Sigmoid colon (tissue), 4 donors: ENCODE results near the gene PRUNE2.

ENCODE experiments used
- POLR2A ChIP-seq, 2 donors: fragments of 450-650 bp; IDR thresholded peaks; one replicate each; pipeline ENCODE4 v1.6.1; 2016; ENCODE audit warnings: antibody characterized with exemption in 2 of 2, mild to moderate bottlenecking in 2 of 2, moderate library complexity in 2 of 2
- POLR2AphosphoS5 ChIP-seq, 4 donors: sonication (generic); formaldehyde crosslinking; IDR thresholded peaks; one replicate each; pipeline ENCODE4 v1.6.1; 2017; ENCODE audit warnings: antibody characterized with exemption in 4 of 4
- TF ChIP-seq, protein P1 (sequence below), 4 experiments: fragments of 450-650 bp in 3 of 4; fragments of 200-600 bp in 1 of 4; IDR thresholded peaks; one replicate each; pipeline ENCODE4 v1.5.1; 2016 to 2019; ENCODE audit warnings: antibody characterized with exemption in 4 of 4, mild to moderate bottlenecking in 3 of 4, moderate library complexity in 2 of 4

DNA sequence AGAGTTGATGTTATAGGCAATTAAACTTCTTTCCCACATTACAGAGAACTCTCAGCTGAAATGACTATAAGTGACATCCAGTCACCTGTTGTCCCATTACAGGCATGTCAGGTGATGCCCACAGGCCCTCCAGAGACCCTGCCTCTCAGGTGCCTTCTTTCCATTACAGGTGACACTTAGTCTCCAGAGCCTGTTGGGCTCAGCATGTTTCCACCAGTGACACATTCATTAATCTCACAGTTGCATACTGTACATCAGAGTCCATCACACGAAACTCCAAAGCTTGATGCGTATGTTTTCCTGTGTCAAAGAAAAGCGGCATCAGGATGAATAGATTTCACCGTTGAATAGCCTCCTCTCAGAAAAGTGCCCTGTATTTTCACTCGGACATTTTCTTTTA, 14.6 kb downstream of the PRUNE2 start:
- TF ChIP-seq, protein P1, sequence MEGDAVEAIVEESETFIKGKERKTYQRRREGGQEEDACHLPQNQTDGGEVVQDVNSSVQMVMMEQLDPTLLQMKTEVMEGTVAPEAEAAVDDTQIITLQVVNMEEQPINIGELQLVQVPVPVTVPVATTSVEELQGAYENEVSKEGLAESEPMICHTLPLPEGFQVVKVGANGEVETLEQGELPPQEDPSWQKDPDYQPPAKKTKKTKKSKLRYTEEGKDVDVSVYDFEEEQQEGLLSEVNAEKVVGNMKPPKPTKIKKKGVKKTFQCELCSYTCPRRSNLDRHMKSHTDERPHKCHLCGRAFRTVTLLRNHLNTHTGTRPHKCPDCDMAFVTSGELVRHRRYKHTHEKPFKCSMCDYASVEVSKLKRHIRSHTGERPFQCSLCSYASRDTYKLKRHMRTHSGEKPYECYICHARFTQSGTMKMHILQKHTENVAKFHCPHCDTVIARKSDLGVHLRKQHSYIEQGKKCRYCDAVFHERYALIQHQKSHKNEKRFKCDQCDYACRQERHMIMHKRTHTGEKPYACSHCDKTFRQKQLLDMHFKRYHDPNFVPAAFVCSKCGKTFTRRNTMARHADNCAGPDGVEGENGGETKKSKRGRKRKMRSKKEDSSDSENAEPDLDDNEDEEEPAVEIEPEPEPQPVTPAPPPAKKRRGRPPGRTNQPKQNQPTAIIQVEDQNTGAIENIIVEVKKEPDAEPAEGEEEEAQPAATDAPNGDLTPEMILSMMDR (IDR thresholded peaks at IDR 0.05), result no peak
- TF ChIP-seq POLR2A (IDR thresholded peaks at IDR 0.05), result no peak
- no peak for TF ChIP-seq POLR2AphosphoS5 (IDR thresholded peaks at IDR 0.05)
